Tibial nerve (tissue), 4 donors: ENCODE results near the gene FAM78A.

ENCODE experiments used
- CTCF ChIP-seq, 5 experiments: fragments of 200-600 bp in 3 of 5; fragments of 450-650 bp in 2 of 5; sonication (generic) in 3 of 5; IDR thresholded peaks; one replicate each; pipeline ENCODE4 v1.5.1; 2016 to 2019; ENCODE audit warnings: antibody characterized with exemption in 5 of 5, mild to moderate bottlenecking in 3 of 5, moderate library complexity in 2 of 5
- EP300 ChIP-seq, 2 donors: sonication (generic); formaldehyde crosslinking; IDR thresholded peaks; one replicate each; pipeline ENCODE4 v1.6.1; 2017; ENCODE audit warnings: antibody characterized with exemption in 2 of 2, mild to moderate bottlenecking in 1 of 2
- POLR2A ChIP-seq, 2 donors: fragments of 450-650 bp; IDR thresholded peaks; one replicate each; pipeline ENCODE4 v1.6.1; 2017; ENCODE audit warnings: antibody characterized with exemption in 2 of 2, mild to moderate bottlenecking in 2 of 2, moderate library complexity in 2 of 2

GRCh38 chr9:131309530-131310276, 33.4 kb upstream of the FAM78A start:
- TF ChIP-seq CTCF (IDR thresholded peaks at IDR 0.05) (no peak), POLR2A (IDR thresholded peaks at IDR 0.05) (no peak), EP300 (IDR thresholded peaks at IDR 0.05) (no peak)
